ACC112 (cell line): Measurements from ENCODE around the gene ELOVL6.
"Not testable (repeated sequence)": the region's sequence is repeated elsewhere in the genome, so short reads cannot be mapped to it uniquely, and the experiment has no call there.

Experiments used
- H2AFZ ChIP-seq: fragments of 200-600 bp; sonication (generic); one replicate; pipeline ENCODE4 v1.6.0; 2017; ENCODE audit warnings: antibody characterized with exemption, low read length; ENCODE audit not compliant: unreplicated experiment
- H3K27ac ChIP-seq: fragments of 200-600 bp; sonication (generic); 2 replicates; pipeline ENCODE4 v1.5.1; 2014; ENCODE audit warnings: low read depth, mild to moderate bottlenecking, antibody characterized with exemption, low read length, moderate library complexity
- H3K27me3 ChIP-seq: fragments of 200-600 bp; sonication (generic); 2 replicates; pipeline ENCODE4 v1.6.1; 2014; ENCODE audit warnings: mild to moderate bottlenecking, antibody characterized with exemption, low read length, moderate library complexity, mixed read lengths; ENCODE audit not compliant: insufficient read depth
- H3K36me3 ChIP-seq: fragments of 200-600 bp; sonication (generic); 2 replicates; pipeline ENCODE4 v1.6.1; 2016; ENCODE audit warnings: mild to moderate bottlenecking, antibody characterized with exemption, low read length, moderate library complexity, mixed read lengths; ENCODE audit not compliant: insufficient read depth
- H3K4me1 ChIP-seq: fragments of 200-600 bp; sonication (generic); one replicate; pipeline ENCODE4 v1.6.1; 2016; ENCODE audit warnings: low read length, mixed read lengths; ENCODE audit not compliant: insufficient read depth, unreplicated experiment, control insufficient read depth
- H3K4me3 ChIP-seq: fragments of 200-600 bp; sonication (generic); 2 replicates; pipeline ENCODE4 v1.5.1; 2014; ENCODE audit warnings: mild to moderate bottlenecking, low read depth, low read length
- H3K79me2 ChIP-seq: fragments of 200-600 bp; sonication (generic); one replicate; pipeline ENCODE4 v1.6.0; 2016; ENCODE audit warnings: low read length; ENCODE audit not compliant: control insufficient read depth, unreplicated experiment, insufficient read depth

Gene ELOVL6, protein sequence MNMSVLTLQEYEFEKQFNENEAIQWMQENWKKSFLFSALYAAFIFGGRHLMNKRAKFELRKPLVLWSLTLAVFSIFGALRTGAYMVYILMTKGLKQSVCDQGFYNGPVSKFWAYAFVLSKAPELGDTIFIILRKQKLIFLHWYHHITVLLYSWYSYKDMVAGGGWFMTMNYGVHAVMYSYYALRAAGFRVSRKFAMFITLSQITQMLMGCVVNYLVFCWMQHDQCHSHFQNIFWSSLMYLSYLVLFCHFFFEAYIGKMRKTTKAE

DNA sequence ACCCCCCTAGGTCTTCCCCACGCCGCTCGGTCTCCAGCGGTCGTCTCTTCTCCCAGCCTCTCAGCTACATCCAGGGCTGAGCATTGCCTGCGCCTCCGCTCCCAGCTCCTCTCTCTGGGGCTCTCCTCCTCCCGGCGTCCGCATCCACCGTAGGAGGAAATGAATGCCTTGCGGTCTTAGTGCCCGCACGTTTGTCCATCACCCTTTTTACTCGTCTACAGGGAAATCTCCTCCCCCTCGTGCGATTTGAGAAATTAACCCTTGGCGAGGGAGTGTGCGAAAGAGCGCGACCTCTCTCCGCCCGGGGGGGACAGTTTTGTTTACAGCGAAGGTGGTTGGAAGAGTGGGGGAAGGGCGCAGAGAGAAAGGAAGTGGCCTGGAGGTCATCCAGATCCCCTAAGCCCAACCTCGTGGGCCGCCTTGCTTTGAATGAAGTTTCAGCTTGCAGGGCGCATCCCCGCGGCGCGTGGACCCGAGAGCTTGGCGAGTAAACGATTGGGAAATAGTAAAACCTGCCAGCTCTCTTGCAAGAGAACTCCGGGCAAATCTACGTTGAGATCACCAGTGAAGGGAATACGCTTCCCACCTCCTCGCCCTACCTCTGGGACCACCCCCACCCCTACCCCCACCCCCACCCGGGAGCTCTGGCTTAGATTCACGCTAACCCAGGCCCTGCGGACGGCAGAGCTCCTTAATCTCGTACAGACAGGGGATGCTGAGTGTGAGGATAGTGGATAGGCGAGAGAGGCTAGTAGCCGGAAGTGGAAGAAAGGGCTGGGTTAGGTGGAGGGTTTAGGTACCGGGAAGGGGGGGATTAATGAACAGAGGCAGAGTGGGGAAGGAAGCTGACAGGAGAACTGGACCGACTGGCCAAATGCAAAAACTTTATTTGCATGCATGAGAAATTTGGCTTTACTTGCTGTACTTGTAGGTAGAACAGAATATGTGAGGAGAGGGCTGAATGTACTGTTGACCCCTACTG, at the start of gene ELOVL6:
Gene ELOVL6, minus strand, starts transcription at position 181 of the 982 bp plus-strand sequence. CDS start 280 bp downstream, outside the sequence.
- H3K27ac ChIP-seq, result peak within 1 kb of the TSS; percentile 37
- no peaks in the 10 kb centered on the region for H3K36me3 ChIP-seq
- H3K4me3 ChIP-seq, result peak within 1 kb of the TSS; percentile 95
- H2AFZ ChIP-seq, result peak within 1 kb of the TSS; percentile 98
- peaks cover 34% of the 10 kb centered on the region for H3K79me2 ChIP-seq
- H3K27me3 ChIP-seq, result no peaks in the 10 kb centered on the region
- peaks cover 16% of the 10 kb centered on the region for H3K4me1 ChIP-seq

DNA sequence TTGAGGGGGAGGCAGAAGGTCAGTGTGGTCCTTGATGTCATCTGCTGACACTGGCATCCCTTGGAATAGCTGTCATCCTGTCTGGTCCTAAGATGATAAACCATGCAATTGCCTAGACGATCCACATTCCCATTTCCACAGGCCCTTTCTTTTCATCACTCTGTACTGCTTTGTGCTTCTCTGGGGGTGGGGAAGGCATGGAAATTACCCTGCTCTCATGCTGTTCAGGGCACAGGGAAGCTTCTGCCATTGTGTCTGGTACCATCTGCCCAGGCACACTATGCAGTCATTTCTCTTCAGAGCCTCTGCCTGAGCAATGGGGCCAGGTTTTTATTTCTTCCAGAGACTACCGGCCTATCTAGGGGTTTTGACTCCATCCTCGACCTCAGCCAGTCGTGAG, 49.7 kb upstream of the ELOVL6 start:
- no peaks in the 10 kb centered on the region for H3K36me3 ChIP-seq
- H2AFZ ChIP-seq, result no peak overlapping the region
- no peaks in the 10 kb centered on the region for H3K79me2 ChIP-seq
- no peak overlapping the region for H3K27ac ChIP-seq
- no peak overlapping the region for H3K4me3 ChIP-seq
- peaks cover 16% of the 10 kb centered on the region for H3K4me1 ChIP-seq
- H3K27me3 ChIP-seq, result no peaks in the 10 kb centered on the region

DNA sequence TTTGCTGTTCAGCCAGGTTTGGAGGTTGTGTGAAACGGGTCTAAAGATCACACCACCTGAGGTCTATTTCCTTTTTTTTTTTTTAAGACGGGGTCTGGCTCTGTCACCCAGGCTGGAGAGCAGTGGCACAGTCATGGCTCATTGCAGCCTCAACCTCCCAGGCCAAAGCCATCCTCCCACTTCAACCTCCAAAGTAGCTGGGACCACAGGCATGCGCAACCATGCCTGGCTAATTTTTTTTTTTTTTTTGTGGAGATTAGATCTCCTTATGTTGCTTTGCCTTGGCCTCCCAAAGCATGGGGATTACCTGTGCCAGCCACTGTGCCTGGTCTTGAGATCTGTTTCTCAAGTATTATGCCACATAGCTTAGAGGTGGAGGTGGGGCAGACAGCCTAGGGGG, 49.2 kb upstream of the ELOVL6 start:
- Histone ChIP-seq H3K4me3 (no peak overlapping the region), H3K27me3 (no peaks in the 10 kb centered on the region), H3K79me2 (no peaks in the 10 kb centered on the region), H3K4me1 (peaks cover 16% of the 10 kb centered on the region), H3K27ac (no peak overlapping the region), H3K36me3 (no peaks in the 10 kb centered on the region), H2AFZ (no peak overlapping the region)

DNA sequence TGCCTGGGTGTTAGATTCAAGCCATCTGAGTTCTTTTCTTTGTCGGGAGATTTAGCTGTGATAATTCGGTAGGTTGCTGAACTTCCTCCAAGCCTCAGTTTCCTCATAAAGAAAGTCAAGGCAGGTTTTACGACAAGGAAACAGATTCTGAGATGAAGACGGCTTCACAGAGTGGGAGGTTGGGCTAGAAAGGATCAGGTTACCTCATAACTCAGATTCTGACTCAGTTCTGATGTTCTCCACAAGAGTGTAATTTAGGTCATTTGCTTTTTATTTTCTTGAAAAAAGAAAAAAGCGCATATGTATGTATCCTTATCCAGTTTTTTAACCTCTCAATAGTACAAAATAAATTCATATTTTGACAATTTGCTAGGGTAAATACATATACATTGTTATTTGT, 47.2 kb upstream of the ELOVL6 start:
- H3K36me3 ChIP-seq, result no peaks in the 10 kb centered on the region
- H3K27ac ChIP-seq, result no peak overlapping the region
- H3K4me1 ChIP-seq, result peaks cover 16% of the 10 kb centered on the region
- no peaks in the 10 kb centered on the region for H3K79me2 ChIP-seq
- H3K4me3 ChIP-seq, result no peak overlapping the region
- H3K27me3 ChIP-seq, result no peaks in the 10 kb centered on the region
- H2AFZ ChIP-seq, result peak overlapping the region; percentile 73

DNA sequence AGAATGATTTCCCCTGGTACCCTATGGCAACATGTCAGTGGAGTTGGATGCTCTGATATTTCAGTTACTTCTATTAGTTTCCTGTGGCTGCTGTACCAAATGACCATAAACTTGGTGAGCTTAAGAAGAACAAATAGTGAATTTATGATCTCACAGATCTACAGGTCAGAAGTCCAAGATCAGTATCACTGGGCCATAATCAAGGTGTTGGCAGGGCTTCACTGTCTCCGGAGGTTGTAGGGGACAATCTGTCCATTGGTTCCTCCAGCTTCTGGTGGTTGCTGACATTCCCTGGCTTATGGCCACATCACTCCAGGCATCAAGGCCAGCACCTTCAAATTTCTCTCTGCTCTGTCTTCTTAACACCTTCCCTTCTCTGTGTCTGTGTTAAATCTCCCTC, 37.9 kb upstream of the ELOVL6 start:
- Histone ChIP-seq H3K27ac (no peak overlapping the region), H3K79me2 (no peaks in the 10 kb centered on the region), H3K4me1 (no peaks in the 10 kb centered on the region), H2AFZ (no peak overlapping the region), H3K36me3 (no peaks in the 10 kb centered on the region), H3K4me3 (no peak overlapping the region), H3K27me3 (no peaks in the 10 kb centered on the region)

DNA sequence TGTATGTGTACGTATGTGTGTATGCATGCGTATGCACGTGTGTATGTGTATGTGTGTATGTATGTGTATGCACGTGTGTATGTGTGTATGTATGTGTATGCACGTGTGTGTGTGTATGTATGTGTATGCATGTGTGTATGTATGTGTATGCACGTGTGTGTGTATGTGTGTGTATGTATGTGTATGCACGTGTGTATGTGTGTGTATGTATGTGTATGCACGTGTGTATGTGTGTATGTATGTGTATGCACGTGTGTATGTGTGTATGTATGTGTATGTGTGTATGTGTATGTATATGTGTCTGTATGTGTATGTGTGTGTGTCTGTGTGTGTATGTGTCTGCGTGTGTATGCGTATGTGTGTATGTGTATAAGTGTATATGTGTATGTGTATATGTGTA, 35.2 kb upstream of the ELOVL6 start:
- H3K4me3 ChIP-seq, H2AFZ ChIP-seq, H3K79me2 ChIP-seq, H3K27me3 ChIP-seq, H3K4me1 ChIP-seq, H3K36me3 ChIP-seq, H3K27ac ChIP-seq: not testable (repeated sequence)

DNA sequence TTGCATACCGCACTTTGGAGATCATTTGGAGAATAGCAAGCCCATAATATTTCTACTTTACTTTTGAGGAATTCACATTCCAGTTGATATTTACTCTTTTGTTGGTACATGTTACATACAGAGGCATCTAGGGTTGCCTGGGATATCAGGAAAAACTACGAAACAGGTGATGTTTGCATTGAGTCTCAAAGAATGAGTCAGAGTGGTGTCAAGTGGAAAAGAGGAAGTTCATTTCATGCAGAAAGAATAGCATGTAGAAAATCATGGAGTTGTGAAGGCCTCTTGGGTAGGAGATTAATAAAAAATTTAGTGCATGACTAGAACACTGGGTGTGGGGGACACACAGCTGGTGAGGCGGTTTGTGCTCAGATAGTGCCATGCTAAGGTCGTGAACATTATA, 33.5 kb upstream of the ELOVL6 start:
- no peaks in the 10 kb centered on the region for H3K79me2 ChIP-seq
- H3K4me1 ChIP-seq, result no peaks in the 10 kb centered on the region
- no peak overlapping the region for H3K27ac ChIP-seq
- no peaks in the 10 kb centered on the region for H3K27me3 ChIP-seq
- no peak overlapping the region for H2AFZ ChIP-seq
- no peak overlapping the region for H3K4me3 ChIP-seq
- H3K36me3 ChIP-seq, result no peaks in the 10 kb centered on the region

DNA sequence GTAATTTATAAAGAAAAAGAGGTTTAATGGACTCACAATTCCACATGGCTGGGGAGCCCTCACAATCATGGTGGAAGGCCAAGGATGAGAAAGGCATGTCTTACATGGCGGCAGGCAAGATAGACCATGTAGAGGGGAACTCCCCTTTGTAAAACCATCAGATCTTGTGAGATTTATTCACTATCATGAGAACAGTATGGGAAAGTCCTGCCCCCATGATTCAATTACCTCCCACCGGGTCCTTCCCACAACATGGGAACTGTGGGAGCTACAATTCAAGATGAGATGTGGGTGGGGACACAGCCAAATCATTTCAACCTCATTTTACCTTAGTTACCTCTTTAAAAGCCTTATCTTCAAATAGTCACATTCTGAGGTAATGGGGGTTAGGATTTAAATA, 30.9 kb upstream of the ELOVL6 start:
- H3K36me3 ChIP-seq, result no peaks in the 10 kb centered on the region

DNA sequence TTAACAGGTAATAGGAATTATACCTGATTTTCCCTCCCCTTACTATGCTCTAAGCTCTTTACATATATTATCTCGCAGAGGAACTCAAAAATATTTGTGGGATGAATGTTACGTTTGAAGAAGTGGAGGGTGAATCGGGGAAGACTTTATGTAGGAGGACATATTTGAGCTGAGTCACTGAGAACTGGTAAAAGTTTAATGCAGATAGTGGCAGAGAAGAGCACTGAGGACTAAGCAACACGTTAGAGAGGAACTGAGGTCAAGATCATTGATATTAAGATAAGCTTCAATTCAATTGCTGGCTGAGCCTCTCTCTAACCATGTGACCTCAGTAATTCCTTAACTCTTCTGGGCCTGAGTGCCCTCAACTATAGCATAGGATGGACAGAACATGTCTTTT, 26.4 kb upstream of the ELOVL6 start:
- no peaks in the 10 kb centered on the region for H3K36me3 ChIP-seq
- no peak overlapping the region for H3K27ac ChIP-seq
- H3K4me3 ChIP-seq, result no peak overlapping the region
- no peaks in the 10 kb centered on the region for H3K4me1 ChIP-seq
- H3K27me3 ChIP-seq, result peaks cover 3% of the 10 kb centered on the region; the same call in 1 of the 2 replicates
- no peaks in the 10 kb centered on the region for H3K79me2 ChIP-seq
- peak overlapping the region; percentile 25 for H2AFZ ChIP-seq

More for the DNA sequence above, 30.9 kb upstream of the ELOVL6 start:
- Histone ChIP-seq H3K27me3 (no peaks in the 10 kb centered on the region), H3K4me1 (no peaks in the 10 kb centered on the region), H3K27ac (no peak overlapping the region), H3K79me2 (no peaks in the 10 kb centered on the region), H3K4me3 (no peak overlapping the region), H2AFZ (no peak overlapping the region)

DNA sequence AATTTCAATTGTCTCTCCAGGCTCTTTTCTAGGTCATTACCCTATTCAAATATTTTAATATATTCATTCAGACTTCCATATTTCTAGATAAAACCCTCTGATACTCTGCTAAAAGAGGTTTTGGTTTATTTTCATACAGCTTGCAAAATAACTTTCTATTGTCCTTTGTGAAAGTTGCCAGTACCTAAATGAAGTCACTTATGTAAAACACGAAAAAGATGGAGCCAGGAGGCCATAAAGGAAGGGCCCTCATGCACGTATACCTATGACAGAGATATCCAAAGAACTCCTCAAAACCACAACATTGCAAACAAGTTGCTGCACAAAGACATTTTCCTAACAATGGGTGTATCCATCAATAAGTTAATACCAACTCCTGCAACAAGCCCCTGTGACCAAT, 25.7 kb upstream of the ELOVL6 start:
- Histone ChIP-seq H3K27ac (no peak overlapping the region), H2AFZ (no peak overlapping the region), H3K4me3 (no peak overlapping the region), H3K4me1 (no peaks in the 10 kb centered on the region), H3K79me2 (no peaks in the 10 kb centered on the region), H3K36me3 (no peaks in the 10 kb centered on the region), H3K27me3 (peaks cover 5% of the 10 kb centered on the region; the same call in 1 of the 2 replicates)

DNA sequence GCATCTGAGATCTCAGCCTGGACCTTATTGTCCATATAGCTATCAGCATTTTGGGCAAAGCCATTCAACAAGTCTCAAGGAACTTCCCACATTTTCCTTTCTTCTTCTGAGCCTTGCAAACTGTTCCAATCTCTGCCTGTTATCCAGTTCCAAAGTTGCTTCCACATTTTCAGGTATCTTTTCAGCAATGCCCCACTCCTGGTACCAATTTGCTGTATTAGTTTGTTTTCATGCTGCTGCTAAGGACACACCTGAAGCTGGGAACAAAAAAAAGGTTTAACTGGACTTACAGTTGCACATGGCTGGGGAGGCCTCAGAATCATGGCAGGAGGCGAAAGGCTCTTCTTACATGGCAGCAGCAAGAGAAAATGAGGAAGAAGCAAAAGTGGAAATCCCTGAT, 20.5 kb upstream of the ELOVL6 start:
- H3K4me3 ChIP-seq, H3K27ac ChIP-seq, H3K27me3 ChIP-seq, H3K4me1 ChIP-seq, H3K79me2 ChIP-seq, H3K36me3 ChIP-seq, H2AFZ ChIP-seq: not testable (repeated sequence)
